Upper lobe of right lung (tissue), 1 donor: Measurements from ENCODE around the gene KCTD13. TPM values are rescaled to one million over a fixed set of nuclear protein-coding genes. Genes with fewer than 3 reads are reported as not detected.

Experiments
- ATAC-seq: fragments of 200-7000 bp; cut with Tn5 transposase; one replicate; pipeline ENCODE4 v1.9.1; 2020; ENCODE audit warnings: mild to moderate bottlenecking, moderate library complexity
- DNase-seq: peaks from one replicate; pipeline ENCODE4 v3.0.0-alpha.2; 2020
- H3K27ac ChIP-seq: fragments of 200-600 bp; one replicate; pipeline ENCODE4 v1.8.0; 2022
- H3K27me3 ChIP-seq: fragments of 200-600 bp; one replicate; pipeline ENCODE4 v1.8.0; 2022; ENCODE audit warnings: mild to moderate bottlenecking
- H3K36me3 ChIP-seq: fragments of 200-600 bp; one replicate; pipeline ENCODE4 v1.8.0; 2022
- H3K4me1 ChIP-seq: fragments of 200-600 bp; one replicate; pipeline ENCODE4 v1.8.0; 2022
- H3K4me3 ChIP-seq: fragments of 200-600 bp; one replicate; pipeline ENCODE4 v1.8.0; 2022; ENCODE audit warnings: mild to moderate bottlenecking
- H3K9me3 ChIP-seq: fragments of 200-600 bp; one replicate; pipeline ENCODE4 v1.8.0; 2022
- CTCF ChIP-seq: fragments of 200-600 bp; IDR thresholded peaks from one replicate; pipeline ENCODE4 v1.8.0; 2022; ENCODE audit warnings: antibody characterized with exemption
- intact Hi-C: fragments of 100-400 bp; cut with DNase I; formaldehyde crosslinking; loops from one replicate; pipeline ENCODE4 v1.11.0; 2022
- total RNA-seq: library from RNA; stranded (reverse); fragmentation: NEBNext Ultra II Directional; extraction: Animal tissue kit (Norgen Biotek cat#: 25700); gene quantifications from one replicate; pipeline ENCODE4 v1.2.1, GENCODE V29; 2021
- donor health status: DM: no; HTN: yes; CAD: no; lungs with severe emphysema.

KCTD13 gene
- total RNA-seq, 1 donor from 2014 or later = 23.5 TPM

- DNase-seq (no peak), ATAC-seq (no peak)
- no peaks in the 10 kb centered on the region for H3K27me3 ChIP-seq
- no peak for TF ChIP-seq CTCF
- no peaks in the 10 kb centered on the region for H3K9me3 ChIP-seq
- H3K27ac ChIP-seq = no peak overlapping the region
- intact Hi-C loops = loop anchor here (10.0 kb wide), 1 partner anchor 74 kb away; the partner anchor contains the start of genes HIRIP3 and INO80E
- peaks cover 58% of the 10 kb centered on the region for H3K36me3 ChIP-seq
- no peak overlapping the region for H3K4me3 ChIP-seq
- peaks cover 13% of the 10 kb centered on the region for H3K4me1 ChIP-seq
These were observed 5.0 kb downstream of the KCTD13 start for GRCh38 chr16:29921034-29921385.

GRCh38 chr16:29920288-29921033, 5.6 kb downstream of the KCTD13 start:
- H3K36me3 ChIP-seq = peaks cover 58% of the 10 kb centered on the region
- TF ChIP-seq CTCF = no peak
- intact Hi-C loops = loop anchor here (10.0 kb wide), 1 partner anchor 74 kb away; the partner anchor contains the start of genes HIRIP3 and INO80E
- H3K4me1 ChIP-seq = peaks cover 13% of the 10 kb centered on the region
- H3K9me3 ChIP-seq = no peaks in the 10 kb centered on the region
- DNase-seq (no peak), ATAC-seq (no peak)
- H3K27ac ChIP-seq = no peak overlapping the region
- no peaks in the 10 kb centered on the region for H3K27me3 ChIP-seq
- no peak overlapping the region for H3K4me3 ChIP-seq

- intact Hi-C loops = no loop called here
- peaks cover 45% of the 10 kb centered on the region for H3K36me3 ChIP-seq
- ATAC-seq (no peak), DNase-seq (no peak)
- no peak overlapping the region for H3K27ac ChIP-seq
- TF ChIP-seq CTCF = no peak
- no peaks in the 10 kb centered on the region for H3K27me3 ChIP-seq
- H3K4me3 ChIP-seq = no peak overlapping the region
- H3K4me1 ChIP-seq = no peaks in the 10 kb centered on the region
- H3K9me3 ChIP-seq = no peaks in the 10 kb centered on the region
These were observed 9.0 kb downstream of the KCTD13 start for GRCh38 chr16:29916979-29917378.

GRCh38 chr16:29915590-29916247, 10.3 kb downstream of the KCTD13 start:
- DNase-seq = no peak
- Histone ChIP-seq H3K4me3 (no peak overlapping the region), H3K4me1 (no peaks in the 10 kb centered on the region), H3K9me3 (no peaks in the 10 kb centered on the region), H3K36me3 (peaks cover 34% of the 10 kb centered on the region), H3K27ac (no peak overlapping the region), H3K27me3 (no peaks in the 10 kb centered on the region)
- ATAC-seq = no peak
- intact Hi-C loops = no loop called here
- TF ChIP-seq CTCF = no peak

- Histone ChIP-seq H3K27me3 (no peaks in the 10 kb centered on the region), H3K4me1 (no peaks in the 10 kb centered on the region), H3K27ac (no peak overlapping the region), H3K36me3 (peaks cover 12% of the 10 kb centered on the region), H3K9me3 (no peaks in the 10 kb centered on the region), H3K4me3 (no peak overlapping the region)
- no peak for TF ChIP-seq CTCF
- DNase-seq = peak; percentile 13
- intact Hi-C loops = no loop called here
- no peak for ATAC-seq
These were observed 12.5 kb downstream of the KCTD13 start for GRCh38 chr16:29913514-29913913.
